ENCODE data around the gene VAMP7. TPM values are rescaled to one million over a fixed set of nuclear protein-coding genes. Genes with fewer than 3 reads are reported as not detected.

Gene VAMP7
- total and polyA plus RNA-seq, 2 of the 13 experiments (the other 11 are each of a cell fraction or from before 2014, with no cell fraction given) = 13.4 to 20.7 TPM

GRCh38 chrX:155949098-155949497 is 68.0 kb downstream of the VAMP7 start (continued):
- TF ChIP-seq ZBTB43 (CRISPR knock-in tag; conservative IDR thresholded peaks at IDR 0.05) (no peak), POGK (CRISPR knock-in tag; conservative IDR thresholded peaks at IDR 0.05) (no peak)

- no peak overlapping the region for H2AFZ ChIP-seq (ENCODE audit: low read length)
- H3K9ac ChIP-seq (ENCODE audit: insufficient read depth, low read depth, low read length) = no peak overlapping the region
- FAIRE-seq = no peak
- peaks cover 90% of the 10 kb centered on the region for H3K9me3 ChIP-seq (ENCODE audit: low read length)
- intact Hi-C loops (cut with micrococcal nuclease; ENCODE audit: unreplicated experiment) (no loop called here), in situ Hi-C loops (cut with HindIII; ENCODE audit: extremely low pct_ligation_motif_present, low pct_unique_long_range_greater_than_20kb) (no loop called here)
- H3K4me1 ChIP-seq (ENCODE audit: insufficient read depth, low read length) = no peaks in the 10 kb centered on the region
- H3K79me2 ChIP-seq (ENCODE audit: insufficient read depth, low read length) = no peaks in the 10 kb centered on the region
- no peak for DNase-seq (ENCODE audit: low spot score)
- ChIA-PET CTCF (ENCODE audit: low intra/inter-chr PET ratio, low total read pairs) (no interaction called here), POLR2A (no interaction called here)
- no peak overlapping the region for H3K4me3 ChIP-seq (replicated peaks in 1 of 3; ENCODE audit: insufficient read depth in 1 of 3, low read depth in 2 of 3, low read length in 3 of 3)
- no peak for ATAC-seq
- no peaks in the 10 kb centered on the region for H3K27me3 ChIP-seq (ENCODE audit: control insufficient read depth in 1 of 2, insufficient read depth in 2 of 2, low read length in 2 of 2)
- H4K20me1 ChIP-seq (ENCODE audit: insufficient read depth, low read length) = no peaks in the 10 kb centered on the region
- H3K36me3 ChIP-seq (replicated peaks in 1 of 2; ENCODE audit: control insufficient read depth in 1 of 2, insufficient read depth in 2 of 2, low read length in 2 of 2) = no peaks in the 10 kb centered on the region
- H3K27ac ChIP-seq (ENCODE audit: extremely low read length, insufficient read depth, low read length) = no peak overlapping the region
- H3K4me2 ChIP-seq (ENCODE audit: low read depth, low read length) = no peak overlapping the region
- 3% methylated on average over 3 of the region's 3 CpGs for WGBS (ENCODE audit: low lambda C conversion rate)
- no TSS peak for BruUV-seq (replicated peaks)
- TF ChIP-seq ZNF296 (CRISPR knock-in tag; conservative IDR thresholded peaks at IDR 0.05) = no peak
- no peak for TF ChIP-seq HES4 (CRISPR knock-in tag; IDR thresholded peaks at IDR 0.05; ENCODE audit: borderline replicate concordance)
- TF ChIP-seq PAX8 (CRISPR knock-in tag; IDR thresholded peaks at IDR 0.05; ENCODE audit: borderline replicate concordance) = no peak
- no peak for TF ChIP-seq ZBTB38 (CRISPR knock-in tag; IDR thresholded peaks at IDR 0.05)
- TF ChIP-seq AGO2 (optimal IDR thresholded peaks at IDR 0.05; ENCODE audit: low read depth, low read length) = no peak
- TF ChIP-seq ZNF597 (CRISPR knock-in tag; IDR thresholded peaks at IDR 0.05) = no peak
- TF ChIP-seq DBP (CRISPR knock-in tag; IDR thresholded peaks at IDR 0.05; ENCODE audit: not compliant biosample characterization) = no peak
- TF ChIP-seq GABPB1 (CRISPR knock-in tag; IDR thresholded peaks at IDR 0.05) = no peak
- no peak for TF ChIP-seq NFATC3 (CRISPR knock-in tag; IDR thresholded peaks at IDR 0.05)
- no peak for TF ChIP-seq ZNF34 (CRISPR knock-in tag; IDR thresholded peaks at IDR 0.05; ENCODE audit: borderline replicate concordance)
- no peak for TF ChIP-seq ZNF564 (CRISPR knock-in tag; IDR thresholded peaks at IDR 0.05)
- TF ChIP-seq RFX1 (IDR thresholded peaks at IDR 0.05) = no peak
- TF ChIP-seq ZBTB4 (CRISPR knock-in tag; IDR thresholded peaks at IDR 0.05; ENCODE audit: borderline replicate concordance) = no peak
These were observed 70.2 kb downstream of the VAMP7 start for GRCh38 chrX:155951237-155951789.
